Stimulated activated CD4-positive, alpha-beta T cell treated with anti-CD3 and anti-CD28 coated beads, TNF-alpha, amount 100 ng/mL, for 24 hours (primary cell): ENCODE data around the gene TMEM163.

Experiments
- DNase-seq, 3 experiments: peaks; one replicate each; pipeline ENCODE4 v3.0.0-alpha.2; 2020; ENCODE audit warnings: low read depth in 3 of 3

Gene TMEM163

GRCh38 chr2:134722728-134723127 lies 3.9 kb upstream of the TMEM163 start:
- no peak for DNase-seq

- DNase-seq, result no peak
Observed at GRCh38 chr2:134721596-134721995, 2.8 kb upstream of the TMEM163 start.

GRCh38 chr2:134718023-134718816 lies 580 bp downstream of the TMEM163 start:
- DNase-seq, result no peak

- DNase-seq, result no peak
Observed at GRCh38 chr2:134717286-134718022, 1.3 kb downstream of the TMEM163 start.

- DNase-seq, result no peak
Observed at GRCh38 chr2:134716721-134717243, 2.0 kb downstream of the TMEM163 start.

GRCh38 chr2:134715932-134716643 lies 2.7 kb downstream of the TMEM163 start:
- no peak for DNase-seq

GRCh38 chr2:134714228-134714627 lies 4.6 kb downstream of the TMEM163 start:
- no peak for DNase-seq

GRCh38 chr2:134713606-134714005 lies 5.2 kb downstream of the TMEM163 start:
- no peak for DNase-seq

GRCh38 chr2:134713176-134713575 lies 5.6 kb downstream of the TMEM163 start:
- DNase-seq, result no peak

- no peak for DNase-seq
Observed at GRCh38 chr2:134712736-134713135, 6.1 kb downstream of the TMEM163 start.

- no peak for DNase-seq
Observed at GRCh38 chr2:134712299-134712698, 6.5 kb downstream of the TMEM163 start.

GRCh38 chr2:134711692-134712091 lies 7.1 kb downstream of the TMEM163 start:
- DNase-seq, result no peak

- DNase-seq, result no peak
Observed at GRCh38 chr2:134707330-134707676, 11.5 kb downstream of the TMEM163 start.

GRCh38 chr2:134706587-134707329 lies 12.0 kb downstream of the TMEM163 start:
- no peak for DNase-seq

- DNase-seq, result no peak
Observed at GRCh38 chr2:134705861-134706586, 12.8 kb downstream of the TMEM163 start.

GRCh38 chr2:134704173-134704572 lies 14.6 kb downstream of the TMEM163 start:
- no peak for DNase-seq

- no peak for DNase-seq
Observed at GRCh38 chr2:134703426-134703825, 15.4 kb downstream of the TMEM163 start.

GRCh38 chr2:134700730-134701129 lies 18.1 kb downstream of the TMEM163 start:
- no peak for DNase-seq

- no peak for DNase-seq
Observed at GRCh38 chr2:134694411-134694810, 24.4 kb downstream of the TMEM163 start.

GRCh38 chr2:134693359-134694330 lies 25.2 kb downstream of the TMEM163 start:
- DNase-seq, result no peak
